Right lobe of liver (tissue), 4 donors: Measurements from ENCODE around the gene SLC43A3.

Experiments
- CTCF ChIP-seq, 4 donors: fragments of 200-600 bp in 3 of 4; fragments of 450-650 bp in 1 of 4; IDR thresholded peaks; one replicate each; pipeline versions ENCODE4 v1.5.1 to v1.8.0; 2016 to 2022; ENCODE audit warnings: antibody characterized with exemption in 4 of 4, mild to moderate bottlenecking in 2 of 4
- POLR2A ChIP-seq: fragments of 450-650 bp; IDR thresholded peaks from one replicate; pipeline ENCODE4 v1.6.1; 2017; ENCODE audit warnings: antibody characterized with exemption, mild to moderate bottlenecking
- donor health status: DM: no; HTN: no; CAD: no.
- donor health status: DM: no; HTN: no; CAD: no.
- donor health status: DM: no; HTN: yes; CAD: no.

- no peak for TF ChIP-seq POLR2A
- no peak for TF ChIP-seq CTCF (IDR thresholded peaks at IDR 0.05)
Observed at GRCh38 chr11:57396744-57397143, 30.2 kb downstream of the SLC43A3 start.
